K562 (cell line): ENCODE results near the gene PROK2. TPM values are rescaled to one million over a fixed set of nuclear protein-coding genes. Genes with fewer than 3 reads are reported as not detected.

Experiments used
- ATAC-seq: fragments of 200-7000 bp; cut with Tn5 transposase; 3 replicates; pipeline ENCODE4 v1.9.1; 2020; ENCODE audit warnings: moderate library complexity
- BruUV-seq: library from RNA; stranded (reverse); fragments of 400-500 nt; replicated peaks from 2 replicates; lab custom pipeline; 2021; lab: Mats Ljungman, UMichigan
- CTCF ChIA-PET: fragments of 300-600 bp; formaldehyde crosslinking; extraction: SDS; loops from one replicate; lab custom pipeline; 2021; ENCODE audit warnings: low intra/inter-chr PET ratio; lab: Yijun Ruan, JAX
- POLR2A ChIA-PET: fragments of 300-600, 350-650 bp; sonication (Branson Sonifier 250); formaldehyde crosslinking; extraction: SDS; loops from one replicate; lab custom pipeline; 2021; ENCODE audit warnings: antibody characterized with exemption, inconsistent platforms; lab: Yijun Ruan, JAX
- DNase-seq, 4 experiments: peaks; one replicate each; pipeline versions ENCODE4 v3.0.0 to v3.0.0-alpha.2; 2011 to 2018; ENCODE audit warnings: low spot score in 3 of 4, mixed read lengths in 3 of 4; ENCODE audit errors: extremely low read depth in 1 of 4
- FAIRE-seq: peaks from 2 replicates; lab custom pipeline; 2011; peaks lifted over from hg19 to GRCh38; lab: Jason Lieb, UNC
- H2AFZ ChIP-seq: 2 replicates; pipeline ENCODE4 v1.6.0; 2011; ENCODE audit warnings: low read depth, low read length, control low read depth, inconsistent platforms
- H3K27ac ChIP-seq: fragments of 200-600 bp; 3 replicates; pipeline ENCODE4 v1.8.0; 2011; ENCODE audit warnings: low read depth, mild to moderate bottlenecking, control low read depth, inconsistent platforms, low read length, moderate library complexity, mixed read lengths; ENCODE audit errors: extremely low read depth
- H3K27me3 ChIP-seq, 2 experiments: fragments of 300-600 bp in 1 of 2; 2 replicates in 1 of 2; 3 replicates in 1 of 2; pipeline versions ENCODE4 v1.6.0 to v1.8.0; 2011; ENCODE audit warnings: inconsistent platforms in 2 of 2, low read length in 2 of 2, mild to moderate bottlenecking in 1 of 2, mixed read lengths in 1 of 2, moderate library complexity in 1 of 2; ENCODE audit not compliant: control insufficient read depth in 2 of 2, insufficient read depth in 2 of 2
- H3K36me3 ChIP-seq: fragments of 300-600 bp; 3 replicates; pipeline ENCODE4 v1.8.0; 2011; ENCODE audit warnings: mild to moderate bottlenecking, low read length, inconsistent platforms; ENCODE audit not compliant: control insufficient read depth, insufficient read depth
- H3K4me1 ChIP-seq, 2 experiments: fragments of 200-600 bp in 1 of 2; replicated peaks in 1 of 2; 2 replicates in 1 of 2; 3 replicates in 1 of 2; pipeline versions ENCODE4 v1.5.1 to v1.8.0; 2011; ENCODE audit warnings: inconsistent platforms in 2 of 2, low read length in 2 of 2, mild to moderate bottlenecking in 1 of 2, mixed read lengths in 1 of 2, moderate library complexity in 1 of 2; ENCODE audit not compliant: control insufficient read depth in 2 of 2, insufficient read depth in 2 of 2
- H3K4me2 ChIP-seq: 2 replicates; pipeline ENCODE4 v1.6.1; 2011; ENCODE audit warnings: low read length, control low read depth, inconsistent platforms, mixed read lengths; ENCODE audit not compliant: insufficient read depth
- H3K4me3 ChIP-seq: fragments of 200-600 bp; sonication (generic), shearing (Covaris generic); 2 replicates; pipeline ENCODE4 v1.5.1; 2016; ENCODE audit warnings: control low read depth, inconsistent platforms
- H3K79me2 ChIP-seq: fragments of 200-600 bp; 3 replicates; pipeline ENCODE4 v1.8.0; 2011; ENCODE audit warnings: low read length, inconsistent platforms; ENCODE audit not compliant: control insufficient read depth, insufficient read depth
- H3K9ac ChIP-seq, 2 experiments: 2 replicates each; pipeline versions ENCODE4 v1.6.0 to v1.6.1; 2011; ENCODE audit warnings: low read depth in 2 of 2, low read length in 2 of 2, control low read depth in 1 of 2, inconsistent platforms in 1 of 2, mild to moderate bottlenecking in 1 of 2, mixed read lengths in 1 of 2; ENCODE audit not compliant: insufficient read depth in 1 of 2
- H3K9me1 ChIP-seq: one replicate; pipeline ENCODE4 v1.6.0; 2011; ENCODE audit warnings: inconsistent platforms, mild to moderate bottlenecking, low read length, moderate library complexity; ENCODE audit not compliant: control insufficient read depth, insufficient read depth
- H3K9me3 ChIP-seq: replicated peaks from 2 replicates; pipeline ENCODE4 v1.5.1; 2011; ENCODE audit warnings: low read depth, low read length, inconsistent platforms; ENCODE audit not compliant: control insufficient read depth, insufficient read depth
- H4K20me1 ChIP-seq: replicated peaks from 2 replicates; pipeline ENCODE4 v1.6.1; 2011; ENCODE audit warnings: low read length, inconsistent platforms, mixed read lengths; ENCODE audit not compliant: control insufficient read depth, insufficient read depth
- CBX3 ChIP-seq, 2 experiments: IDR thresholded peaks; 1 replicate in 1 of 2; 2 replicates in 1 of 2; pipeline ENCODE4 v1.6.1; 2012; ENCODE audit warnings: inconsistent platforms in 2 of 2, low read length in 2 of 2, borderline replicate concordance in 1 of 2, control low read depth in 1 of 2
- CHD4 ChIP-seq: fragments of 200-600 bp; sonication (generic); IDR thresholded peaks from 3 replicates; pipeline ENCODE4 v1.6.1; 2012; ENCODE audit warnings: low read depth, mild to moderate bottlenecking, mixed read lengths, low read length, inconsistent platforms; ENCODE audit not compliant: insufficient read depth, insufficient replicate concordance, poor library complexity, severe bottlenecking
- FOXK1 ChIP-seq: sonication (generic); formaldehyde crosslinking; IDR thresholded peaks from 2 replicates; pipeline ENCODE4 v1.8.0; 2022; ENCODE audit warnings: missing genetic modification reagents, mild to moderate bottlenecking, borderline replicate concordance
- KHSRP ChIP-seq: fragments of 450-650 bp; IDR thresholded peaks from 2 replicates; pipeline ENCODE4 v1.6.1; 2017
- POLR2H ChIP-seq: IDR thresholded peaks from 2 replicates; pipeline ENCODE4 v1.6.1; 2016; ENCODE audit warnings: missing genetic modification characterization, low read depth, mild to moderate bottlenecking, control low read depth, missing compliant biosample characterization, moderate library complexity
- POLR3A ChIP-seq: IDR thresholded peaks from 2 replicates; pipeline ENCODE4 v1.6.1; 2011; ENCODE audit warnings: borderline replicate concordance, mild to moderate bottlenecking, moderate library complexity; ENCODE audit not compliant: insufficient read length, insufficient read depth; ENCODE audit errors: extremely low read depth
- SMARCA4 ChIP-seq: fragments of 450-650 bp; IDR thresholded peaks from 2 replicates; pipeline ENCODE4 v1.6.1; 2016
- ZNF79 ChIP-seq: fragments of 250-450 bp; sonication (Bioruptor Pico); IDR thresholded peaks from 2 replicates; pipeline ENCODE4 v1.4.0; 2020; ENCODE audit warnings: low read depth, mild to moderate bottlenecking, moderate library complexity
- WGBS: fragments of 100-300 bp; shearing (Covaris generic); methylation state at CpG from one replicate; pipeline ENCODE4 v1.1.6; 2016; ENCODE audit warnings: low coverage, mixed read lengths; ENCODE audit not compliant: insufficient coverage; ENCODE audit errors: missing lambda C conversion rate; 5-methylcytosine and 5-hydroxymethylcytosine counted together
- in situ Hi-C: fragments of 300-500 bp; cut with MboI; formaldehyde crosslinking; loops from 4 replicates; pipeline ENCODE4 v1.15.0; 2018; ENCODE audit warnings: inconsistent platforms, mixed read lengths
- intact Hi-C: fragments of 100-400 bp; cut with micrococcal nuclease; formaldehyde crosslinking; loops from 2 replicates; pipeline ENCODE4 v1.14.2; 2022
- polyA plus RNA-seq, 8 experiments: library from polyadenylated mRNA; depleted of rRNA in 4 of 8; stranded (reverse) in 5 of 8; unstranded in 3 of 8; fragments of >200 nt; fragmentation: Nextera tagmentation in 2 of 8; fragmentation: Illumina TruSeq in 1 of 8; extraction: Ambion mirVana in 2 of 8; extraction: Trizol in 1 of 8; gene quantifications; 2 replicates each; pipeline versions ENCODE4 v1.2.1 to v1.2.3, GENCODE V29; 2011 to 2014; ENCODE audit warnings: inconsistent platforms in 1 of 8, missing spikeins in 1 of 8
- total RNA-seq, 7 experiments: library from RNA; depleted of rRNA in 6 of 7; stranded (reverse); fragments of >200 nt in 6 of 7; fragmentation: Illumina TruSeq in 2 of 7; extraction: Trizol in 2 of 7; gene quantifications; 2 replicates each; pipeline versions ENCODE4 v1.2.1 to v1.2.3, GENCODE V29; 2011 to 2021; ENCODE audit warnings: low replicate concordance in 1 of 7
- TF ChIP-seq, protein P1 (sequence below), 2 experiments: fragments of 450-650 bp; formaldehyde crosslinking in 1 of 2; IDR thresholded peaks; 2 replicates each; pipeline versions ENCODE4 v1.4.0 to v1.6.1; 2014 to 2020; ENCODE audit warnings: mild to moderate bottlenecking in 2 of 2, borderline replicate concordance in 1 of 2, low read depth in 1 of 2
- TF ChIP-seq, protein P2 (sequence below): sonication (generic); IDR thresholded peaks from 2 replicates; pipeline ENCODE4 v1.6.1; 2016
- TF ChIP-seq, protein P3 (sequence below): sonication (generic); formaldehyde crosslinking; IDR thresholded peaks from 2 replicates; pipeline ENCODE4 v1.8.0; 2022; ENCODE audit warnings: mild to moderate bottlenecking, missing genetic modification reagents

The PROK2 gene
- total and polyA plus RNA-seq, 9 of the 15 experiments (the other 6 are each of a cell fraction or from before 2014, with no cell fraction given): 0.07 to 0.13 TPM; not detected in 7

DNA sequence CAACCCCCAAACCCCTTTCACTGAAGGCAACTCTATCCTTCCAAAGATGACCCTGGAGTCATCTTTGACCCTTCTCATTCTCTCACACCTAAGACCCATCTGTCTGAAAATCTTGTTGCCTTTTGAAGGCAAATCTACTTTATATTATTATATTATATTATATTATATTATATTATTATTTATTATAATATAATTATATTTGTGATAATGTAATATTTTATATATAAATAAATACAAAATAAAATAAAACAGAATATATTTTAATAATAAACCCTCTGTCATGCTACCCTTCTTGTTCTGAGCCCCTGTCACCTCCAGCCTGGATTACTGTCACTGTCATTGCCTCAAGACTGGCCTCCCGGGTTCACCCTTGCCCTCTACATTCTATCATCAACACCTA lies 5.0 kb upstream of the PROK2 start:
- WGBS: 33% methylated on average over 1 of the region's 1 CpG
- H3K27me3 ChIP-seq: no peaks in the 10 kb centered on the region; a peak in 1 of 5 replicates
- H3K4me2 ChIP-seq: no peak overlapping the region
- peaks cover 0 to 3% of the 10 kb centered on the region in 2 experiments; a peak in 3 of 5 replicates for H3K4me1 ChIP-seq
- no peak for ATAC-seq
- ChIA-PET POLR2A (interaction anchor here (0.6 kb wide), 1 partner anchor 623 kb away, joined by 3 read pairs; no protein-coding TSS in a partner anchor), CTCF (no interaction called here)
- H3K27ac ChIP-seq: no peak overlapping the region
- no peaks in the 10 kb centered on the region for H4K20me1 ChIP-seq
- no peaks in the 10 kb centered on the region for H3K36me3 ChIP-seq
- no peaks in the 10 kb centered on the region for H3K9me3 ChIP-seq
- intact Hi-C loops (no loop called here), in situ Hi-C loops (no loop called here)
- no peak overlapping the region for H2AFZ ChIP-seq
- no peaks in the 10 kb centered on the region for H3K9me1 ChIP-seq
- no peak for DNase-seq
- no peaks in the 10 kb centered on the region for H3K79me2 ChIP-seq
- no peak overlapping the region for H3K4me3 ChIP-seq
- H3K9ac ChIP-seq: no peak overlapping the region
- no peak for FAIRE-seq
- BruUV-seq: no TSS peak
- TF ChIP-seq, protein P1, sequence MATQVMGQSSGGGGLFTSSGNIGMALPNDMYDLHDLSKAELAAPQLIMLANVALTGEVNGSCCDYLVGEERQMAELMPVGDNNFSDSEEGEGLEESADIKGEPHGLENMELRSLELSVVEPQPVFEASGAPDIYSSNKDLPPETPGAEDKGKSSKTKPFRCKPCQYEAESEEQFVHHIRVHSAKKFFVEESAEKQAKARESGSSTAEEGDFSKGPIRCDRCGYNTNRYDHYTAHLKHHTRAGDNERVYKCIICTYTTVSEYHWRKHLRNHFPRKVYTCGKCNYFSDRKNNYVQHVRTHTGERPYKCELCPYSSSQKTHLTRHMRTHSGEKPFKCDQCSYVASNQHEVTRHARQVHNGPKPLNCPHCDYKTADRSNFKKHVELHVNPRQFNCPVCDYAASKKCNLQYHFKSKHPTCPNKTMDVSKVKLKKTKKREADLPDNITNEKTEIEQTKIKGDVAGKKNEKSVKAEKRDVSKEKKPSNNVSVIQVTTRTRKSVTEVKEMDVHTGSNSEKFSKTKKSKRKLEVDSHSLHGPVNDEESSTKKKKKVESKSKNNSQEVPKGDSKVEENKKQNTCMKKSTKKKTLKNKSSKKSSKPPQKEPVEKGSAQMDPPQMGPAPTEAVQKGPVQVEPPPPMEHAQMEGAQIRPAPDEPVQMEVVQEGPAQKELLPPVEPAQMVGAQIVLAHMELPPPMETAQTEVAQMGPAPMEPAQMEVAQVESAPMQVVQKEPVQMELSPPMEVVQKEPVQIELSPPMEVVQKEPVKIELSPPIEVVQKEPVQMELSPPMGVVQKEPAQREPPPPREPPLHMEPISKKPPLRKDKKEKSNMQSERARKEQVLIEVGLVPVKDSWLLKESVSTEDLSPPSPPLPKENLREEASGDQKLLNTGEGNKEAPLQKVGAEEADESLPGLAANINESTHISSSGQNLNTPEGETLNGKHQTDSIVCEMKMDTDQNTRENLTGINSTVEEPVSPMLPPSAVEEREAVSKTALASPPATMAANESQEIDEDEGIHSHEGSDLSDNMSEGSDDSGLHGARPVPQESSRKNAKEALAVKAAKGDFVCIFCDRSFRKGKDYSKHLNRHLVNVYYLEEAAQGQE (IDR thresholded peaks at IDR 0.05; ENCODE audit: borderline replicate concordance): no peak
- TF ChIP-seq, protein P1 (CRISPR knock-in tag; IDR thresholded peaks at IDR 0.05; ENCODE audit: low read depth): no peak
- TF ChIP-seq ZNF79: no peak
- TF ChIP-seq SMARCA4: no peak
- TF ChIP-seq CBX3 (IDR thresholded peaks at IDR 0.05; ENCODE audit: borderline replicate concordance in 1 of 2, low read length in 2 of 2): no peak
- no peak for TF ChIP-seq KHSRP
- TF ChIP-seq POLR3A: no peak
- no peak for TF ChIP-seq POLR2H
- no peak for TF ChIP-seq FOXK1
- TF ChIP-seq, protein P2, sequence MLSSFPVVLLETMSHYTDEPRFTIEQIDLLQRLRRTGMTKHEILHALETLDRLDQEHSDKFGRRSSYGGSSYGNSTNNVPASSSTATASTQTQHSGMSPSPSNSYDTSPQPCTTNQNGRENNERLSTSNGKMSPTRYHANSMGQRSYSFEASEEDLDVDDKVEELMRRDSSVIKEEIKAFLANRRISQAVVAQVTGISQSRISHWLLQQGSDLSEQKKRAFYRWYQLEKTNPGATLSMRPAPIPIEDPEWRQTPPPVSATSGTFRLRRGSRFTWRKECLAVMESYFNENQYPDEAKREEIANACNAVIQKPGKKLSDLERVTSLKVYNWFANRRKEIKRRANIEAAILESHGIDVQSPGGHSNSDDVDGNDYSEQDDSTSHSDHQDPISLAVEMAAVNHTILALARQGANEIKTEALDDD: no peak
- TF ChIP-seq, protein P3, sequence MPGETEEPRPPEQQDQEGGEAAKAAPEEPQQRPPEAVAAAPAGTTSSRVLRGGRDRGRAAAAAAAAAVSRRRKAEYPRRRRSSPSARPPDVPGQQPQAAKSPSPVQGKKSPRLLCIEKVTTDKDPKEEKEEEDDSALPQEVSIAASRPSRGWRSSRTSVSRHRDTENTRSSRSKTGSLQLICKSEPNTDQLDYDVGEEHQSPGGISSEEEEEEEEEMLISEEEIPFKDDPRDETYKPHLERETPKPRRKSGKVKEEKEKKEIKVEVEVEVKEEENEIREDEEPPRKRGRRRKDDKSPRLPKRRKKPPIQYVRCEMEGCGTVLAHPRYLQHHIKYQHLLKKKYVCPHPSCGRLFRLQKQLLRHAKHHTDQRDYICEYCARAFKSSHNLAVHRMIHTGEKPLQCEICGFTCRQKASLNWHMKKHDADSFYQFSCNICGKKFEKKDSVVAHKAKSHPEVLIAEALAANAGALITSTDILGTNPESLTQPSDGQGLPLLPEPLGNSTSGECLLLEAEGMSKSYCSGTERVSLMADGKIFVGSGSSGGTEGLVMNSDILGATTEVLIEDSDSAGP: no peak
- no peak for TF ChIP-seq CHD4
